ENCODE results near the gene SPESP1.

SPESP1 gene

DNA sequence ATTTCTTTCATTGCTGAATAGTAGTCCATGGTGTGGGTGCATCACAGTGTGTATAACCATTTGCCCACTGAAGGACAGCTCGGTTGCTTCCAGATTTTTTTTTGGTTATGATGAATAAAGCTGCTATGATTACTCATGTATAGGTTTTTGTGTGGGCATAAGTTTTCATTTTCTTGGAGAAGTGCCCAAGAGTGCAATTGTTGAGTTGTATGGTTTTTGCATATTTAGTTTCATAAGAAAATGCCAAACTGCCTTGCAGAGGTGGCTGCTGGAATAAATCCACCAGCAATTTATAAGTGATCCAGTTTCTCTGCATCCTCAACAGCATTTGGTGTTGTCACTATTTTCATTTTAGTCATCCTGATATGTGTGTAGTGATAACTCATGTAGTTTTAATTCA lies 8.4 kb upstream of the SPESP1 start:
- no peak for DNase-seq (ENCODE audit: low read depth)
- no peak overlapping the region for H3K4me3 ChIP-seq (ENCODE audit: control insufficient read depth, low read depth, low read length)
- TF ChIP-seq, protein P1, sequence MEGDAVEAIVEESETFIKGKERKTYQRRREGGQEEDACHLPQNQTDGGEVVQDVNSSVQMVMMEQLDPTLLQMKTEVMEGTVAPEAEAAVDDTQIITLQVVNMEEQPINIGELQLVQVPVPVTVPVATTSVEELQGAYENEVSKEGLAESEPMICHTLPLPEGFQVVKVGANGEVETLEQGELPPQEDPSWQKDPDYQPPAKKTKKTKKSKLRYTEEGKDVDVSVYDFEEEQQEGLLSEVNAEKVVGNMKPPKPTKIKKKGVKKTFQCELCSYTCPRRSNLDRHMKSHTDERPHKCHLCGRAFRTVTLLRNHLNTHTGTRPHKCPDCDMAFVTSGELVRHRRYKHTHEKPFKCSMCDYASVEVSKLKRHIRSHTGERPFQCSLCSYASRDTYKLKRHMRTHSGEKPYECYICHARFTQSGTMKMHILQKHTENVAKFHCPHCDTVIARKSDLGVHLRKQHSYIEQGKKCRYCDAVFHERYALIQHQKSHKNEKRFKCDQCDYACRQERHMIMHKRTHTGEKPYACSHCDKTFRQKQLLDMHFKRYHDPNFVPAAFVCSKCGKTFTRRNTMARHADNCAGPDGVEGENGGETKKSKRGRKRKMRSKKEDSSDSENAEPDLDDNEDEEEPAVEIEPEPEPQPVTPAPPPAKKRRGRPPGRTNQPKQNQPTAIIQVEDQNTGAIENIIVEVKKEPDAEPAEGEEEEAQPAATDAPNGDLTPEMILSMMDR (conservative IDR thresholded peaks at IDR 0.05; ENCODE audit: control insufficient read depth, insufficient read depth, low read depth, low read length): no peak

DNA sequence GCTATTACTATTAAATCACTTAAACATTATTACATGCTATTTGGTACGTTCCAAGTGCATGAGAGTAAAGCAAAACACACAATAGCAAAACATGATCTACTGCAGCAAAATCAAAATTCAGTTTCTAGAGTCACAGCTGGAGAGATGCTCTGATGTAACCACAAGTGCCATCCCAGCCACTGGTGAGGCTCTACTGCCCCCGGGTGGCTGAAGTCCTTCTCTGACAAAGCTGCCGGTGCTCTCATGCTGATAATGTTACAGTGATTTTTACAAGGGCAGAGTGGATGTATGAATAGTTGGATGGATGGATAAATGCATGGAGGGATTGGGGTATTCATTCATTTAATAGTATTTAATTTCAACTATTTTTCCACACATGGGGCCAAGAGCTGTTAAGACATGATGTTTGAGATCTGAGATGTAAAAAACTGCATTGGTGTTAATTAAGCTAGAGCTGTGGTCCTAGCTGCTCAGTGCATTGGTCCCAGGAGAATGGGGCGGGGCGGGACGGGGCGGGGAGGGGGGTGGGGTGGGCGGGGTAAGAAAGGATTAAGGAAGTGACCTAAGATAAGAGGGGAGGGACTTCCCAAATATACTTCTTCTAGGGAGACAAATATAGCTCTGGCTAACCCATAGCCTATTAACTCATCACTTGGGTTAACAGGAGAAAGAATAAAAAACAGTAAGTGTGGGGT lies 5.3 kb upstream of the SPESP1 start:
- TF ChIP-seq, protein P1 (conservative IDR thresholded peaks at IDR 0.05; ENCODE audit: control insufficient read depth, insufficient read depth, low read depth, low read length): peak; percentile 93
- DNase-seq (ENCODE audit: low read depth): peak; percentile 69
- H3K4me3 ChIP-seq (ENCODE audit: control insufficient read depth, low read depth, low read length): no peak overlapping the region

DNA sequence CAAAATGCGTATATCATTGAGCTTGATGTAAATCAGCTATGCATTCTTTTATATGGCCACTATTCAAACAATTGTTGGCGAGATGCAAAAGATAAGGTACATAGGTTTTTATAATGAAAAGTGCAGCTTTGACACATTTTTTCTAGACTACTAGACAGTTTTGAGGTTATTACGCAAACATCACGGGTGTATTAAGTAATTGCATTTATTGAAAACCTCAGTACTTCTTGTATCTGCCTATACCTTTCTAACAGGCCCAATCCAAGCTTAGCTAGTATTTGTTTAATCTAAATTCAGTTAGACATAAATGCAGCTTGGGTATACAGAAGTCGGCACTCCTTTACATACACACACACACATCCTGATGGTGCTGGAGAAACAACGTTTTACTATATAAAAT lies 2.7 kb downstream of the SPESP1 start:
- TF ChIP-seq, protein P1 (conservative IDR thresholded peaks at IDR 0.05; ENCODE audit: control insufficient read depth, insufficient read depth, low read depth, low read length): no peak
- no peak overlapping the region for H3K4me3 ChIP-seq (ENCODE audit: control insufficient read depth, low read depth, low read length)
- DNase-seq (ENCODE audit: low read depth): no peak

DNA sequence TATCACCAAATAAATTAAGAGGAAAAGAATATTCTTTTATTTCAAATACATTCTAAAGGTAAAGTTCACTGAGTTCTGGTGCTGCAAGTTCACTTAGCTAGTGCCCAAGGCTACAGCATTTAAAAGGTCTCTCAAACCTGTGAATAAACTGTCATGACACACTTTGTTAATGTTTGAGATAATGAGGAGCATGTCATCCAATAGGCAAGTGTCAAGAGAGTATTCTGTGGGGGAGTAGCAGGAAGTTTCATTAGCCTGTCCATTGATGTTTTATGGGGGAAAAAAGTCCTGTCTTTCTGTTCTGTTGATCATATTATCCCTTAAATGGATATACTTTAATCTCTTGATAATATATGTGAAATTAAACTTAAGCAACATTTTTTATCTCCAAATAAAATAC lies 4.0 kb downstream of the SPESP1 start:
- DNase-seq (ENCODE audit: low read depth): no peak
- TF ChIP-seq, protein P1 (conservative IDR thresholded peaks at IDR 0.05; ENCODE audit: control insufficient read depth, insufficient read depth, low read depth, low read length): no peak
- no peak overlapping the region for H3K4me3 ChIP-seq (ENCODE audit: control insufficient read depth, low read depth, low read length)

DNA sequence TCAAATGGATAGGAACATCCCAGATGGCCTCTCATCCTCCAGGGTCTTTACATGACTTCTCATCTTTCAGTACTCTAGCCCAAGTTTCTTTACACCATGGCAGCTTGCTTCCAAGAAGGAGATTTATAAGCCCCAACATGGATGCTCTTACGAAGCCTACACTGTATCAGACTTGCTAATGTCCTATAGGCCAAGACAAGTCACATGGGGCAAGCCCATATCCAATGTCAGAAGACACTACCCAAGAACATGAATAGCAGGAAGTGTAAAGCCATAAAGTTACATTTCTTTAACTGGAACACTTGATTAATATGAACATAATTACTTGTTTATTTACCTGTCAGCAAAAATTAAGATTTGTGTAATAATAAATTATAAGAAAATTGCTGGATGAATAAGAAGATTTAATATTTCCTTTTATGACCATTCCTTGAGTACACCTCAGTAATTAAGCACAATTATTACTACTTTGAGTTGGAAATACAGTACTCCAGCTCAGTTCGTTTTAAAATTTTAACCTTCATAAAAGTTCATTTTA lies 5.1 kb downstream of the SPESP1 start:
- TF ChIP-seq, protein P1 (conservative IDR thresholded peaks at IDR 0.05; ENCODE audit: control insufficient read depth, insufficient read depth, low read depth, low read length): no peak
- no peak for DNase-seq (ENCODE audit: low read depth)

DNA sequence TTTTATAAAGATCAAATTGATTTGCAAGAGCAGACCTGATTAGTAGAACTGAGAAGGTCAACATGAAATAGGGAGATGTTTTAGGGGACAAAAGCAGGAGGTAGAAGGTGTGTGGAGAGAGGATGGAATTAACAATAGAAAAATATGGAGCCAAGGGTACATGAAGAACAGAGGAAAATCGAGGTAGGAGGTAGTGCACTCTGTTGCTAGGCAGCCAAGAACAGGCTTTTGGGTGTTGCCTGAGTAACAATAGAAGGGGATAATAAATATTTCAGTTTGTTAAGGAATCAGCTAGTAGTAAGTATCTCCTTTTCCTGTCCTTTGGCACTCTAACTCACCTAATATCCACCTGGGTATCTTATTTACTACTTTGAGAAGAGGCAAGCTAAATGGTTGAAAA lies 9.2 kb downstream of the SPESP1 start:
- TF ChIP-seq, protein P1 (conservative IDR thresholded peaks at IDR 0.05; ENCODE audit: control insufficient read depth, insufficient read depth, low read depth, low read length): no peak
- H3K4me3 ChIP-seq (ENCODE audit: control insufficient read depth, low read depth, low read length): no peak overlapping the region
- DNase-seq (ENCODE audit: low read depth): no peak

More for the DNA sequence above, 5.1 kb downstream of the SPESP1 start:
- no peak overlapping the region for H3K4me3 ChIP-seq (ENCODE audit: control insufficient read depth, low read depth, low read length)
